Suprapubic skin (tissue), 3 donors: ENCODE results near the gene ASRGL1.

Experiments
- EP300 ChIP-seq: sonication (generic); formaldehyde crosslinking; IDR thresholded peaks from one replicate; pipeline ENCODE4 v1.6.1; 2017; ENCODE audit warnings: antibody characterized with exemption
- POLR2A ChIP-seq, 2 donors: fragments of 450-650 bp; IDR thresholded peaks; one replicate each; pipeline ENCODE4 v1.6.1; 2017; ENCODE audit warnings: antibody characterized with exemption in 2 of 2, mild to moderate bottlenecking in 2 of 2, moderate library complexity in 2 of 2
- TF ChIP-seq, protein P1 (sequence below), 2 donors: fragments of 200-600 bp in 1 of 2; fragments of 450-650 bp in 1 of 2; sonication (generic) in 1 of 2; IDR thresholded peaks; one replicate each; pipeline ENCODE4 v1.5.1; 2016 to 2019; ENCODE audit warnings: antibody characterized with exemption in 2 of 2, mild to moderate bottlenecking in 1 of 2, moderate library complexity in 1 of 2

GRCh38 chr11:62402960-62403730 lies 65.9 kb downstream of the ASRGL1 start:
- TF ChIP-seq, protein P1, sequence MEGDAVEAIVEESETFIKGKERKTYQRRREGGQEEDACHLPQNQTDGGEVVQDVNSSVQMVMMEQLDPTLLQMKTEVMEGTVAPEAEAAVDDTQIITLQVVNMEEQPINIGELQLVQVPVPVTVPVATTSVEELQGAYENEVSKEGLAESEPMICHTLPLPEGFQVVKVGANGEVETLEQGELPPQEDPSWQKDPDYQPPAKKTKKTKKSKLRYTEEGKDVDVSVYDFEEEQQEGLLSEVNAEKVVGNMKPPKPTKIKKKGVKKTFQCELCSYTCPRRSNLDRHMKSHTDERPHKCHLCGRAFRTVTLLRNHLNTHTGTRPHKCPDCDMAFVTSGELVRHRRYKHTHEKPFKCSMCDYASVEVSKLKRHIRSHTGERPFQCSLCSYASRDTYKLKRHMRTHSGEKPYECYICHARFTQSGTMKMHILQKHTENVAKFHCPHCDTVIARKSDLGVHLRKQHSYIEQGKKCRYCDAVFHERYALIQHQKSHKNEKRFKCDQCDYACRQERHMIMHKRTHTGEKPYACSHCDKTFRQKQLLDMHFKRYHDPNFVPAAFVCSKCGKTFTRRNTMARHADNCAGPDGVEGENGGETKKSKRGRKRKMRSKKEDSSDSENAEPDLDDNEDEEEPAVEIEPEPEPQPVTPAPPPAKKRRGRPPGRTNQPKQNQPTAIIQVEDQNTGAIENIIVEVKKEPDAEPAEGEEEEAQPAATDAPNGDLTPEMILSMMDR (IDR thresholded peaks at IDR 0.05), result no peak
- TF ChIP-seq POLR2A (IDR thresholded peaks at IDR 0.05) (no peak), EP300 (no peak)
